Ishikawa (cell line): ENCODE measurements around the gene LRIG2.

ENCODE experiments used
- CEBPB ChIP-seq: IDR thresholded peaks from 2 replicates; pipeline ENCODE4 v1.6.1; 2012
- CREB1 ChIP-seq: IDR thresholded peaks from 2 replicates; pipeline ENCODE4 v1.6.1; 2012; ENCODE audit warnings: low read depth
- EGR1 ChIP-seq: IDR thresholded peaks from 2 replicates; pipeline ENCODE4 v1.6.1; 2012
- EP300 ChIP-seq: IDR thresholded peaks from 2 replicates; pipeline ENCODE4 v1.6.1; 2012; ENCODE audit warnings: borderline replicate concordance
- FOXM1 ChIP-seq: IDR thresholded peaks from 2 replicates; pipeline ENCODE4 v1.6.1; 2012; ENCODE audit warnings: low read depth, borderline replicate concordance
- NFIC ChIP-seq: IDR thresholded peaks from 2 replicates; pipeline ENCODE4 v1.6.1; 2012
- RAD21 ChIP-seq: IDR thresholded peaks from 2 replicates; pipeline ENCODE4 v1.6.1; 2012; ENCODE audit warnings: low read depth
- TAF1 ChIP-seq: IDR thresholded peaks from 2 replicates; pipeline ENCODE4 v1.6.1; 2012; ENCODE audit warnings: low read depth, mild to moderate bottlenecking
- TCF12 ChIP-seq: IDR thresholded peaks from 2 replicates; pipeline ENCODE4 v1.6.1; 2012; ENCODE audit warnings: low read depth
- TEAD4 ChIP-seq: IDR thresholded peaks from 2 replicates; pipeline ENCODE4 v1.6.1; 2012
- YY1 ChIP-seq: IDR thresholded peaks from 2 replicates; pipeline ENCODE4 v1.6.1; 2012; ENCODE audit warnings: low read depth
- ZBTB7A ChIP-seq: IDR thresholded peaks from 2 replicates; pipeline ENCODE4 v1.6.1; 2012; ENCODE audit warnings: low read depth
- TF ChIP-seq, protein P1 (sequence below): IDR thresholded peaks from 2 replicates; pipeline ENCODE4 v1.6.1; 2012
- TF ChIP-seq, protein P2 (sequence below): IDR thresholded peaks from 2 replicates; pipeline ENCODE4 v1.6.1; 2012
- TF ChIP-seq, protein P3 (sequence below): IDR thresholded peaks from 2 replicates; pipeline ENCODE4 v1.6.1; 2012; ENCODE audit warnings: low read depth, mild to moderate bottlenecking

The LRIG2 gene

DNA sequence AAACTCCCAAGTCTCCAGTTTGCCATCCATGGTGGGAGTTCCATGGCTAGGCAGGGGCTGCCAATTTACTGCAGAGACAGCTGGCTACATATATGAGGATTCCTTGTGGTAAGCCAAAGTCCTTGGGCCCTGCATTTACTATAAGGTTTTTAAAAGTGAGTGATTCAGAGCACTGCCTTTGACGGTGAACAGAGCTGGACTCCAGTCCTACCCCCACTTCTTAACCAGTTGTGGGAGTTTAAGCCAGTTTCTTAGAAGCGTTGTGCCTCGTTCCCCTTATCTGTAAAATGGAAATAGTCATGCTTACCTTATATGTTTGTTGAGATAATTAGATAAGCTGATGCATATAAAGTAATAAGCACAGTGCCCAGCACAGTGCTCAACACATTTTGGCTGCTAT is 64.6 kb downstream of the LRIG2 start:
- TF ChIP-seq EP300 = no peak

DNA sequence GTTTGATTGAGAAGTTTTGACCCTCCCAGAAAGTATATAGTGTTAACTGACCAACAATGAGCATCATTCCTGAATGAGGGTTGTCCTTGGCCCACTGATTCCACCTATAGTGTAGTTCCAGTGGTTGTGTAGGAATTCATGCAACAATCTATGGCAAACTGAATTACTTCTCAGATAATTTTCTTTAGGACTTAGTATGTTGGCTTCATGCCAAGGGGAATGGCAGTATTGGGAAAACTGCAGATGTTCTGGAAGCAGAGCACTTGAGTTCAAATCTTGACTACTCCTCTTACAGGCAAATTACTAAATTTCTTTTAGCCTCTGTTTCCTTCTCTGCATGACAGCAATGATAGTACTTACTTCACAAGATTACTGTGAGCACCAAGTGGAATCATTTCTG is 65.8 kb downstream of the LRIG2 start:
- TF ChIP-seq NFIC = peak; percentile 21; the same call in 1 of the 2 replicates
- TF ChIP-seq, protein P1, sequence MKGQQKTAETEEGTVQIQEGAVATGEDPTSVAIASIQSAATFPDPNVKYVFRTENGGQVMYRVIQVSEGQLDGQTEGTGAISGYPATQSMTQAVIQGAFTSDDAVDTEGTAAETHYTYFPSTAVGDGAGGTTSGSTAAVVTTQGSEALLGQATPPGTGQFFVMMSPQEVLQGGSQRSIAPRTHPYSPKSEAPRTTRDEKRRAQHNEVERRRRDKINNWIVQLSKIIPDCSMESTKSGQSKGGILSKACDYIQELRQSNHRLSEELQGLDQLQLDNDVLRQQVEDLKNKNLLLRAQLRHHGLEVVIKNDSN = no peak

DNA sequence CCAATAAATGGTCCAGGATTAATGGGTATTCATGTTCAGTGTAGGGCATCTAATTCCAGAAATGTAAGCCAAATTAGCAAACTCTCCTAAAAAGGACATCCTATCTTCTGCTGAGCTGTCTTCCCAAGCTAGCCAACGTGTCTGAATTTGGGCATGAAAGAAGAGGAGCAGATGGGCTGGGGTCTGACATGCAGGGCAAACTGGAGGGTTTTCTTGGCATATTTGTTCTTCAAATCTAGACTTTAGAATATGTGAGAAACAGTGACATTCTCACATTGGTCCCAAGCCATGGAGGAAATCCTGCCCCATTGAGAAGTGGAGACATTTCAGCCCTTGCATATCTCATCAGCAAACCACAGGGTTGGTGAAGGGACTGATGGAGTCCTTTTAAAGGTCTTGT is 67.2 kb downstream of the LRIG2 start:
- no peak for TF ChIP-seq EP300
- TF ChIP-seq TCF12 = no peak
- TF ChIP-seq CEBPB = no peak
- TF ChIP-seq, protein P2, sequence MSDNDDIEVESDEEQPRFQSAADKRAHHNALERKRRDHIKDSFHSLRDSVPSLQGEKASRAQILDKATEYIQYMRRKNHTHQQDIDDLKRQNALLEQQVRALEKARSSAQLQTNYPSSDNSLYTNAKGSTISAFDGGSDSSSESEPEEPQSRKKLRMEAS = no peak
- TF ChIP-seq, protein P1 = no peak
- no peak for TF ChIP-seq FOXM1
- TF ChIP-seq EGR1 = no peak
- no peak for TF ChIP-seq NFIC
- no peak for TF ChIP-seq CREB1
- TF ChIP-seq TAF1 = no peak
- no peak for TF ChIP-seq YY1
- no peak for TF ChIP-seq RAD21
- no peak for TF ChIP-seq TEAD4
- no peak for TF ChIP-seq ZBTB7A
- TF ChIP-seq, protein P3, sequence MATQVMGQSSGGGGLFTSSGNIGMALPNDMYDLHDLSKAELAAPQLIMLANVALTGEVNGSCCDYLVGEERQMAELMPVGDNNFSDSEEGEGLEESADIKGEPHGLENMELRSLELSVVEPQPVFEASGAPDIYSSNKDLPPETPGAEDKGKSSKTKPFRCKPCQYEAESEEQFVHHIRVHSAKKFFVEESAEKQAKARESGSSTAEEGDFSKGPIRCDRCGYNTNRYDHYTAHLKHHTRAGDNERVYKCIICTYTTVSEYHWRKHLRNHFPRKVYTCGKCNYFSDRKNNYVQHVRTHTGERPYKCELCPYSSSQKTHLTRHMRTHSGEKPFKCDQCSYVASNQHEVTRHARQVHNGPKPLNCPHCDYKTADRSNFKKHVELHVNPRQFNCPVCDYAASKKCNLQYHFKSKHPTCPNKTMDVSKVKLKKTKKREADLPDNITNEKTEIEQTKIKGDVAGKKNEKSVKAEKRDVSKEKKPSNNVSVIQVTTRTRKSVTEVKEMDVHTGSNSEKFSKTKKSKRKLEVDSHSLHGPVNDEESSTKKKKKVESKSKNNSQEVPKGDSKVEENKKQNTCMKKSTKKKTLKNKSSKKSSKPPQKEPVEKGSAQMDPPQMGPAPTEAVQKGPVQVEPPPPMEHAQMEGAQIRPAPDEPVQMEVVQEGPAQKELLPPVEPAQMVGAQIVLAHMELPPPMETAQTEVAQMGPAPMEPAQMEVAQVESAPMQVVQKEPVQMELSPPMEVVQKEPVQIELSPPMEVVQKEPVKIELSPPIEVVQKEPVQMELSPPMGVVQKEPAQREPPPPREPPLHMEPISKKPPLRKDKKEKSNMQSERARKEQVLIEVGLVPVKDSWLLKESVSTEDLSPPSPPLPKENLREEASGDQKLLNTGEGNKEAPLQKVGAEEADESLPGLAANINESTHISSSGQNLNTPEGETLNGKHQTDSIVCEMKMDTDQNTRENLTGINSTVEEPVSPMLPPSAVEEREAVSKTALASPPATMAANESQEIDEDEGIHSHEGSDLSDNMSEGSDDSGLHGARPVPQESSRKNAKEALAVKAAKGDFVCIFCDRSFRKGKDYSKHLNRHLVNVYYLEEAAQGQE = no peak

DNA sequence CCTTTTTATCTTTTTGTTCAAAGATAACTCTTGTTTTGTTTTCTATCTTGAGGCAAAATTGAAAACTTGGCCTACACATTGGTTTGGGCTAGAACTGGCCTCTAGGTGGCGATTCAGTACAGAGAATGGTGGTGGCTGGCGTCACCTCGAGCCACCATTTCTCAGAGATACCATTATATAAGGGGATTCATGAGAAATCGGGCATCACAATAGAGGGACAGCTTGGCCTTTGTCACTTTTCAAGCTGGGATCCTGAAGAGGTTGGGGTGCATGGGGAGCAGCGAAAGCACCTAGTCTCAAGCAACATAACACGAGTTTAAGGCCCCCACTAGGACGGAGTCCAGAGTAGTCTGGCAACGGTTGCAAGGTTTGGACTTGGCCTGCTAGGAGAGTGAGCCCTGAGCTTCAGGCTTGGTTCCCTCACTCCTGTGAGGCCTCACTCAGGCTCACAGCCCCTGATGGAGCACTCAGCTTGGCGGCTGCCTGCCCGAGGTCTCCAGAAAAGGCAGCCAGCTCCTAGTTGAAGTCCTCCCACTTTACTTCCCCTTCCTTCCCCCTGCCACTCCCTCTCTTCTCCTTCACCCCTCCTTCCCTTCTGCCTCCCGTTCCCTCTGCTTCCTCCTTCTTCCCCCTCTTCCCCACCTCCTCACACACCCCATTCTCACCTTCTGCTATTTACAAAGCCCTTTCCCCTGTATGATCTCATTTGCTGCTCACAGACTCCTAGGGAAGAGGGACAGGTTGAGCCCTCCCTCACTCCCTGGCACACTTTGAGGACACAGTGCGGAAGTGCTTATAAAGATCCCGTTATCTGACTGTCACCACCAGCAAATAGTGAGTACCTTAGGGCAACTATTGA is 67.8 kb downstream of the LRIG2 start:
- no peak for TF ChIP-seq TCF12
- TF ChIP-seq RAD21 = peak; percentile 99
- 0 out of 2 replicates have a peak, but pooled peaks have one; percentile 14 for TF ChIP-seq NFIC

DNA sequence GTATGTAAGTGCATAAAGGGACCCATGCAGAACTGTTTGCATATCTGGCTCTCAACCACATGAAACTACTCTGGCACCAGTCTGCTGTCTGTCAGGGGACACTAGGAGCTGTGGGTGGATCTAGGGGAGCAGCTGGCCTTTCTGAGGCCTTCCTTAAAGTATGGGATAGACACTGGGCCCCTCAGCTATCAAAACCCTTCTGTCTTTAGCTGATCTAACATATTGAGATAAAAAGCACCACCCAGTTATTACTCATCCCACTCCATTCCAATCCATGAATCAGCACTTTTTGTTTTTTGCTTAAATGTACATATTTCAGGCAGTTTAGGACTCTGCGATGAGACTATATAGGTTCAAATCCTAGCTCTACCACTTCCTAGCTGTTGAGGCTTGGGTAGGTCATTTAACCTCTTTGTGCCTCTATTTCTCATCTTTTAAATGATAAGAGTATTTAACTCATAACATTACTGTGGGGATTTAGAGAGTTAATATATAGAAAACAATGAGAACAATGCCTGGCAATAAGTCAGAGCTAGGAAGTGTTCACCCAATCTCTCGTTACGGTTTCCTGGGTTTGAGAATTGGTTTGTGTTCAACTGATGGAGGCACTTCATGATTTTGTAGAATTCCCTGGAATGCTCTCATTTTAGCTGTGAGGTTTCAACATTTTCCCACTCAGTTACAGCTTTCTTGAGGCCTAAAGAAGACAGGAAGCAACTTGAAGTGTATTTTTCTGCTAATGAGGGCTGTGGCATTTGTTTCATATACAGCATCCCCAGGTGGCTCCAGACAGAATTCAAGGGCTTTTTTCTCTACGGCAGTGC is 68.9 kb downstream of the LRIG2 start:
- TF ChIP-seq NFIC (peak; percentile 33; the same call in 1 of the 2 replicates), RAD21 (no peak)

DNA sequence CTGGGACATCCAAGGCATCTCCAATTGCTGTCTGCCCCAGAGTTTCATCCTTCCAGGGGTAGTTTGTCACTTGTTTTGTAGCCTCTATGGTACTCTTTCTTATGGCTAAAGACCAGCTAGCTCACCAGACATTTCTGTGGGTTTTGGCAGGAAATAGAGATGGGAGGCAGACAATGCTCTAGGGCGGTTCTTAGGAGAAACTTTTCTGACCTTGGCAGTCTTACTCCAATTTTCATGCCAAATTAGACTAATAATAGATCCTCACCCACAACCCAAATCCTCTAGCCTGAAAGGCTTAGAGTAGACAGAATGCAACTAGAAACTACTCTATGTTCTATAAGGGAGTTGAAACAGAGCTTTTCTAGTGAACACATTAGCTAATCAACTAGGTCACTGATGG is 69.8 kb downstream of the LRIG2 start:
- TF ChIP-seq, protein P2 = no peak
- TF ChIP-seq EP300 (no peak), CEBPB (no peak)

DNA sequence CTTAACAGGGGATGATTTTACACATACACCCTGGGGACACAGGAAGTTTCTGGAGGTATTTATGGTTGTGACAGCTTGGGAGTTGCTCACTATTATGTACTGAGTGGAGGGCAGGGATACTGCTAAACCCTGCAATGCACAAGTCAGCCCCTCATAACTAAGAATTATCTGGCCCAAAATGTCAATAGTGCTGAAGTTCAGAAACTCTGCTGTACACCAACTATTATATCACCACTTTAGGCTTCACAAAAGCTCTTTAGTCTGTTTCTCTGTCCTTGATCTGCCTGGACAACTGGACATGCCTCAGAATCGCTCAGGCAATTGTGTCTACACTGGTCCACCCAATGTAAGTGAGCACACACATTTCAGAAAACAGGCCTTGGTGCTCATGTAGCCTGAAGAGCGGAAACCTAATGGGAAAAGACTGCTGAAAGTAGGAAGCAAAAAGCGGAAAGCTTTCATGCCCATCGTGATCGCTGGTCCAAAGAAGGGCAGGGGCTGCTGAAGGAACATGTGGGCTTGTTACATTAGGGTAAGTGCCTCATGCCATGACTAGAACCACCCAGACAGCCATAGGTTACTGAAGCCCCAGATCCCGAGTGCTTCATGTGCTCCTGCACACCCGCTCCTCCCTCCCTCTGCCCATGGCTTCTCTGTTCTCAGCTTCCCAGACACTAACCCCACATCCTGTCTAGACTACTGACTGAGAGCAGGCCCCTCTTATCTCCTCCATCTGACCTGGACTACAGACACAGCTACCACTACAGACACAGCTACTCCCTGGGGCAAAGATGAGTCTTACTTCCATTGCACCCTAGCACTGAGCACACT is 73.5 kb downstream of the LRIG2 start:
- TF ChIP-seq, protein P3 = no peak
- TF ChIP-seq YY1 = no peak
- TF ChIP-seq TEAD4 = no peak
- TF ChIP-seq TCF12 = no peak
- TF ChIP-seq CREB1 = no peak
- TF ChIP-seq, protein P2 = no peak
- no peak for TF ChIP-seq RAD21
- TF ChIP-seq EP300 = no peak
- TF ChIP-seq TAF1 = no peak
- TF ChIP-seq, protein P1 = no peak
- no peak for TF ChIP-seq EGR1
- TF ChIP-seq FOXM1 = no peak
